Adrenal gland (tissue), 5 donors: Measurements from ENCODE around the gene ALDOA.

ENCODE experiments used
- CTCF ChIP-seq, 6 experiments: fragments of 450-650 bp in 4 of 6; fragments of 200-600 bp in 2 of 6; sonication (generic) in 1 of 6; IDR thresholded peaks; 1 replicate in 5 of 6; 2 replicates in 1 of 6; pipeline versions ENCODE4 v1.5.1 to v1.8.0; 2016 to 2021; ENCODE audit warnings: antibody characterized with exemption in 6 of 6, mild to moderate bottlenecking in 2 of 6, moderate library complexity in 1 of 6
- POLR2A ChIP-seq, 2 donors: fragments of 450-650 bp; IDR thresholded peaks; one replicate each; pipeline ENCODE4 v1.6.1; 2017; ENCODE audit warnings: antibody characterized with exemption in 2 of 2, mild to moderate bottlenecking in 2 of 2, moderate library complexity in 1 of 2
- donor health status: DM: no; HTN: no; CAD: no.

GRCh38 chr16:30077656-30078055 lies 12.1 kb downstream of the ALDOA start:
- no peak for TF ChIP-seq CTCF (IDR thresholded peaks at IDR 0.05)
- no peak for TF ChIP-seq POLR2A (IDR thresholded peaks at IDR 0.05)
